ENCODE measurements around the gene TRAF2.

The TRAF2 gene

DNA sequence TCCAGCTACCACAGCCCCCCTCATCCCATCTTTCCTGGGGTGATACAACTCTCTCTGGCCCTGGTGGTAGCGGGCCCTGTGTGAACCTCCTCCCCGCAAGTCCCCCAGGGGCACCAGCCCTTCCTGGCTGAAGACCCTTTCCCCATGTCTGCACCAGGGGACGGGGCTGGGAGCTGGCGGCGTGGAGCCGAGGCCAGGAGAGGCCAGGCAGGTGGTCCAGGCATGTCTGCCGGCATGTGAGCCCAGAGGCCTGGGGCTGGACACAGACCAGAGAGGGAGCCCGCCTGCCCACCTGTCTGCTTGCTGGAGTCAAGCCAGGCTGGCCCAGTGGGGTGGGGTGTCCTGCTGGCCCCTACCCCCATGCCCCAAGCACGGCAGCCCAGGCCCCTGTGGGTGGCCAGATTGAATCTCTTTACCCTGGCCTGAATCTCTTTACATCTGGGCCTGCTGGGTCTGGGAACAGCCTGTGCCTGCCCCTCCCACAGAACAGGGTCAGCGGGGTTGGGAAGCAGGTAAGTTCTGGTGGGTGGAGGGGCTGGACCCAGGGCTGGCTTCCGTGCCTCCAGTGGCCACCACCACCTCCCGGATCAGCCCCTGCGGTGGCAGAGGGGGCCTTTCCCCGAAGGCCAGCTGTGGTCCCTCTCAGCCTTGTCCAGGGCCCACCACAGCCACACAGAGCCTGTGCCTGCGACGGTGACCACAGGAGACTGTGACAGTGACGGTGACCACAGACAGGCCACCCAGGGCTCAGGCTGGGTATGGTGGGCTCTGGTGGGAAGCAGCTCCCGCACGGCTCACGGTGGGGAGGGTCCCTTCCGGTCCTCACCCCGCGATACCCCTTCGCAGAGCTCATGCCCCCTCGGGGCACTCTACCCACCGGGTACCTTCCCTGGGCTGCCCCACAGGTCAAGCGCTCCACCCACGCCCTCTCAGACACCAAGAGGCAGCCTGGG lies 72.9 kb downstream of the TRAF2 start:
- Histone ChIP-seq H3K4me3 (ENCODE audit: low read depth, low read length) (no peak overlapping the region), H3K27ac (no peak overlapping the region), H3K4me2 (ENCODE audit: low read length) (no peak overlapping the region), H2AFZ (no peak overlapping the region), H3K9me3 (ENCODE audit: control insufficient read depth, low read length) (no peaks in the 10 kb centered on the region), H3K4me1 (no peaks in the 10 kb centered on the region), H3K9ac (no peak overlapping the region), H3K36me3 (ENCODE audit: control insufficient read depth, insufficient read depth, low read length) (no peaks in the 10 kb centered on the region), H3K27me3 (ENCODE audit: control insufficient read depth, insufficient read depth, low read length) (no peaks in the 10 kb centered on the region), H3K79me2 (no peaks in the 10 kb centered on the region)
- TF ChIP-seq, protein P1, sequence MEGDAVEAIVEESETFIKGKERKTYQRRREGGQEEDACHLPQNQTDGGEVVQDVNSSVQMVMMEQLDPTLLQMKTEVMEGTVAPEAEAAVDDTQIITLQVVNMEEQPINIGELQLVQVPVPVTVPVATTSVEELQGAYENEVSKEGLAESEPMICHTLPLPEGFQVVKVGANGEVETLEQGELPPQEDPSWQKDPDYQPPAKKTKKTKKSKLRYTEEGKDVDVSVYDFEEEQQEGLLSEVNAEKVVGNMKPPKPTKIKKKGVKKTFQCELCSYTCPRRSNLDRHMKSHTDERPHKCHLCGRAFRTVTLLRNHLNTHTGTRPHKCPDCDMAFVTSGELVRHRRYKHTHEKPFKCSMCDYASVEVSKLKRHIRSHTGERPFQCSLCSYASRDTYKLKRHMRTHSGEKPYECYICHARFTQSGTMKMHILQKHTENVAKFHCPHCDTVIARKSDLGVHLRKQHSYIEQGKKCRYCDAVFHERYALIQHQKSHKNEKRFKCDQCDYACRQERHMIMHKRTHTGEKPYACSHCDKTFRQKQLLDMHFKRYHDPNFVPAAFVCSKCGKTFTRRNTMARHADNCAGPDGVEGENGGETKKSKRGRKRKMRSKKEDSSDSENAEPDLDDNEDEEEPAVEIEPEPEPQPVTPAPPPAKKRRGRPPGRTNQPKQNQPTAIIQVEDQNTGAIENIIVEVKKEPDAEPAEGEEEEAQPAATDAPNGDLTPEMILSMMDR (IDR thresholded peaks at IDR 0.05) = no peak

- H3K79me2 ChIP-seq = no peaks in the 10 kb centered on the region
- H3K36me3 ChIP-seq (ENCODE audit: control insufficient read depth, insufficient read depth, low read length) = no peaks in the 10 kb centered on the region
- H3K9ac ChIP-seq = no peak overlapping the region
- H3K4me3 ChIP-seq (ENCODE audit: low read depth, low read length) = no peak overlapping the region
- no peaks in the 10 kb centered on the region for H3K9me3 ChIP-seq (ENCODE audit: control insufficient read depth, low read length)
- no peak overlapping the region for H3K4me2 ChIP-seq (ENCODE audit: low read length)
- no peaks in the 10 kb centered on the region for H3K27me3 ChIP-seq (ENCODE audit: control insufficient read depth, insufficient read depth, low read length)
- no peak overlapping the region for H3K27ac ChIP-seq
- TF ChIP-seq, protein P1 (IDR thresholded peaks at IDR 0.05) = no peak
- no peaks in the 10 kb centered on the region for H3K4me1 ChIP-seq
- no peak overlapping the region for H2AFZ ChIP-seq
Measured at GRCh38 chr9:136960212-136960937, 74.1 kb downstream of the TRAF2 start.

- TF ChIP-seq, protein P1 (IDR thresholded peaks at IDR 0.05) = no peak
- H3K9ac ChIP-seq = no peak overlapping the region
- H3K9me3 ChIP-seq (ENCODE audit: control insufficient read depth, low read length) = no peaks in the 10 kb centered on the region
- H3K27me3 ChIP-seq (ENCODE audit: control insufficient read depth, insufficient read depth, low read length) = no peaks in the 10 kb centered on the region
- no peak overlapping the region for H3K4me2 ChIP-seq (ENCODE audit: low read length)
- no peaks in the 10 kb centered on the region for H3K36me3 ChIP-seq (ENCODE audit: control insufficient read depth, insufficient read depth, low read length)
- H3K27ac ChIP-seq = no peak overlapping the region
- H2AFZ ChIP-seq = no peak overlapping the region
- H3K4me1 ChIP-seq = no peaks in the 10 kb centered on the region
- H3K79me2 ChIP-seq = no peaks in the 10 kb centered on the region
- no peak overlapping the region for H3K4me3 ChIP-seq (ENCODE audit: low read depth, low read length)
Measured at GRCh38 chr9:136960938-136961275, 74.6 kb downstream of the TRAF2 start.

- TF ChIP-seq, protein P1 (IDR thresholded peaks at IDR 0.05) = no peak
- H3K27me3 ChIP-seq (ENCODE audit: control insufficient read depth, insufficient read depth, low read length) = no peaks in the 10 kb centered on the region
- no peak overlapping the region for H3K4me2 ChIP-seq (ENCODE audit: low read length)
- no peaks in the 10 kb centered on the region for H3K36me3 ChIP-seq (ENCODE audit: control insufficient read depth, insufficient read depth, low read length)
- H3K4me1 ChIP-seq = no peaks in the 10 kb centered on the region
- H3K27ac ChIP-seq = no peak overlapping the region
- H2AFZ ChIP-seq = no peak overlapping the region
- H3K9ac ChIP-seq = no peak overlapping the region
- H3K9me3 ChIP-seq (ENCODE audit: control insufficient read depth, low read length) = no peaks in the 10 kb centered on the region
- H3K79me2 ChIP-seq = no peaks in the 10 kb centered on the region
- H3K4me3 ChIP-seq (ENCODE audit: low read depth, low read length) = no peak overlapping the region
Measured at GRCh38 chr9:136961279-136962065, 75.2 kb downstream of the TRAF2 start.

Measured in parathyroid adenoma (tissue), 2 donors.